HEK293 (cell line): Measurements from ENCODE around the gene PET100.

ENCODE experiments used
- GLI4 ChIP-seq: fragments of 450-650 bp; formaldehyde crosslinking; IDR thresholded peaks from 2 replicates; pipeline ENCODE4 v1.5.1; 2016; ENCODE audit warnings: missing biosample characterization, missing genetic modification characterization
- YY1 ChIP-seq: fragments of 450-650 bp; formaldehyde crosslinking; IDR thresholded peaks from 2 replicates; pipeline ENCODE4 v1.5.1; 2018; ENCODE audit warnings: missing biosample characterization, missing genetic modification characterization
- ZFP3 ChIP-seq: fragments of 450-650 bp; formaldehyde crosslinking; IDR thresholded peaks from 2 replicates; pipeline ENCODE4 v1.5.1; 2016; ENCODE audit warnings: low read depth, missing biosample characterization, missing genetic modification characterization
- ZNF175 ChIP-seq: fragments of 450-650 bp; formaldehyde crosslinking; IDR thresholded peaks from 2 replicates; pipeline ENCODE4 v1.5.1; 2016; ENCODE audit warnings: missing biosample characterization, missing genetic modification characterization
- ZNF274 ChIP-seq, 2 experiments: fragments of 200-500 bp in 1 of 2; fragments of 450-650 bp in 1 of 2; sonication (Bioruptor generic) in 1 of 2; formaldehyde crosslinking in 1 of 2; IDR thresholded peaks; 2 replicates each; pipeline versions ENCODE4 v1.5.1 to v1.6.1; 2014 to 2016; ENCODE audit warnings: borderline replicate concordance in 1 of 2, inconsistent platforms in 1 of 2, low read length in 1 of 2, missing biosample characterization in 1 of 2, missing genetic modification characterization in 1 of 2
- ZNF624 ChIP-seq: fragments of 450-650 bp; formaldehyde crosslinking; IDR thresholded peaks from 2 replicates; pipeline ENCODE4 v1.5.1; 2017; ENCODE audit warnings: missing biosample characterization, missing genetic modification characterization
- TF ChIP-seq, protein P1 (sequence below): fragments of 450-650 bp; formaldehyde crosslinking; IDR thresholded peaks from 2 replicates; pipeline ENCODE4 v1.5.1; 2016; ENCODE audit warnings: missing biosample characterization, missing genetic modification characterization
- TF ChIP-seq, protein P2 (sequence below): fragments of 450-650 bp; formaldehyde crosslinking; IDR thresholded peaks from 2 replicates; pipeline ENCODE4 v1.5.1; 2016; ENCODE audit warnings: missing biosample characterization, missing genetic modification characterization
- TF ChIP-seq, protein P3 (sequence below): fragments of 450-650 bp; formaldehyde crosslinking; optimal IDR thresholded peaks from 2 replicates; pipeline ENCODE3; 2016; ENCODE audit warnings: missing biosample characterization, mild to moderate bottlenecking, missing genetic modification characterization
- TF ChIP-seq, protein P4 (sequence below): fragments of 450-650 bp; formaldehyde crosslinking; IDR thresholded peaks from 2 replicates; pipeline ENCODE4 v1.5.1; 2016; ENCODE audit warnings: missing biosample characterization, missing genetic modification characterization

DNA sequence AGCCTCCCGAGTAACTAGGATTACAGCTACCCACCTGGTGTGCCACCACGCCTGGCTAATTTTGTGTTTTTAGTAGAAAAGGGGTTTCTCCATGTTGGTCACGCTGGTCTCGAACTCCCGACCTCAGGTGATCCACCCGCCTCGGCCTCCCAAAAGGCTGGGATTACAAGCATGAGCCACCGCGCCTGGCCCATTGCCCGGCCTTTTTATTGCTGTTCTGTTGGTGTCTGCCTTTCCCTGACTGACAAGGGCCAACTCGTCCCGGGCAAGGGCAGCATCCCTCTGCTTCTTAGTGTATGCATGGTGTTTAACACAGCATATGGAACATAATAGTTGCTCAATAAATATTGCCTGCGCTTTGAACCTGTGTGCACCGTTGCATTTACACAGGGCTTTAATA lies 33.1 kb downstream of the PET100 start:
- TF ChIP-seq, protein P1, sequence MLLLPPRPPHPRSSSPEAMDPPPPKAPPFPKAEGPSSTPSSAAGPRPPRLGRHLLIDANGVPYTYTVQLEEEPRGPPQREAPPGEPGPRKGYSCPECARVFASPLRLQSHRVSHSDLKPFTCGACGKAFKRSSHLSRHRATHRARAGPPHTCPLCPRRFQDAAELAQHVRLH (tag by site-specific recombination), result no peak
- TF ChIP-seq, protein P2, sequence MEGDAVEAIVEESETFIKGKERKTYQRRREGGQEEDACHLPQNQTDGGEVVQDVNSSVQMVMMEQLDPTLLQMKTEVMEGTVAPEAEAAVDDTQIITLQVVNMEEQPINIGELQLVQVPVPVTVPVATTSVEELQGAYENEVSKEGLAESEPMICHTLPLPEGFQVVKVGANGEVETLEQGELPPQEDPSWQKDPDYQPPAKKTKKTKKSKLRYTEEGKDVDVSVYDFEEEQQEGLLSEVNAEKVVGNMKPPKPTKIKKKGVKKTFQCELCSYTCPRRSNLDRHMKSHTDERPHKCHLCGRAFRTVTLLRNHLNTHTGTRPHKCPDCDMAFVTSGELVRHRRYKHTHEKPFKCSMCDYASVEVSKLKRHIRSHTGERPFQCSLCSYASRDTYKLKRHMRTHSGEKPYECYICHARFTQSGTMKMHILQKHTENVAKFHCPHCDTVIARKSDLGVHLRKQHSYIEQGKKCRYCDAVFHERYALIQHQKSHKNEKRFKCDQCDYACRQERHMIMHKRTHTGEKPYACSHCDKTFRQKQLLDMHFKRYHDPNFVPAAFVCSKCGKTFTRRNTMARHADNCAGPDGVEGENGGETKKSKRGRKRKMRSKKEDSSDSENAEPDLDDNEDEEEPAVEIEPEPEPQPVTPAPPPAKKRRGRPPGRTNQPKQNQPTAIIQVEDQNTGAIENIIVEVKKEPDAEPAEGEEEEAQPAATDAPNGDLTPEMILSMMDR (tag by site-specific recombination), result no peak
- TF ChIP-seq, protein P3, sequence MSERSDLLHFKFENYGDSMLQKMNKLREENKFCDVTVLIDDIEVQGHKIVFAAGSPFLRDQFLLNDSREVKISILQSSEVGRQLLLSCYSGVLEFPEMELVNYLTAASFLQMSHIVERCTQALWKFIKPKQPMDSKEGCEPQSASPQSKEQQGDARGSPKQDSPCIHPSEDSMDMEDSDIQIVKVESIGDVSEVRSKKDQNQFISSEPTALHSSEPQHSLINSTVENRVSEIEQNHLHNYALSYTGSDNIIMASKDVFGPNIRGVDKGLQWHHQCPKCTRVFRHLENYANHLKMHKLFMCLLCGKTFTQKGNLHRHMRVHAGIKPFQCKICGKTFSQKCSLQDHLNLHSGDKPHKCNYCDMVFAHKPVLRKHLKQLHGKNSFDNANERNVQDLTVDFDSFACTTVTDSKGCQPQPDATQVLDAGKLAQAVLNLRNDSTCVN (tag by site-specific recombination), result no peak
- TF ChIP-seq YY1 (tag by site-specific recombination), result no peak
- TF ChIP-seq ZFP3 (tag by site-specific recombination), result no peak
- TF ChIP-seq, protein P4, sequence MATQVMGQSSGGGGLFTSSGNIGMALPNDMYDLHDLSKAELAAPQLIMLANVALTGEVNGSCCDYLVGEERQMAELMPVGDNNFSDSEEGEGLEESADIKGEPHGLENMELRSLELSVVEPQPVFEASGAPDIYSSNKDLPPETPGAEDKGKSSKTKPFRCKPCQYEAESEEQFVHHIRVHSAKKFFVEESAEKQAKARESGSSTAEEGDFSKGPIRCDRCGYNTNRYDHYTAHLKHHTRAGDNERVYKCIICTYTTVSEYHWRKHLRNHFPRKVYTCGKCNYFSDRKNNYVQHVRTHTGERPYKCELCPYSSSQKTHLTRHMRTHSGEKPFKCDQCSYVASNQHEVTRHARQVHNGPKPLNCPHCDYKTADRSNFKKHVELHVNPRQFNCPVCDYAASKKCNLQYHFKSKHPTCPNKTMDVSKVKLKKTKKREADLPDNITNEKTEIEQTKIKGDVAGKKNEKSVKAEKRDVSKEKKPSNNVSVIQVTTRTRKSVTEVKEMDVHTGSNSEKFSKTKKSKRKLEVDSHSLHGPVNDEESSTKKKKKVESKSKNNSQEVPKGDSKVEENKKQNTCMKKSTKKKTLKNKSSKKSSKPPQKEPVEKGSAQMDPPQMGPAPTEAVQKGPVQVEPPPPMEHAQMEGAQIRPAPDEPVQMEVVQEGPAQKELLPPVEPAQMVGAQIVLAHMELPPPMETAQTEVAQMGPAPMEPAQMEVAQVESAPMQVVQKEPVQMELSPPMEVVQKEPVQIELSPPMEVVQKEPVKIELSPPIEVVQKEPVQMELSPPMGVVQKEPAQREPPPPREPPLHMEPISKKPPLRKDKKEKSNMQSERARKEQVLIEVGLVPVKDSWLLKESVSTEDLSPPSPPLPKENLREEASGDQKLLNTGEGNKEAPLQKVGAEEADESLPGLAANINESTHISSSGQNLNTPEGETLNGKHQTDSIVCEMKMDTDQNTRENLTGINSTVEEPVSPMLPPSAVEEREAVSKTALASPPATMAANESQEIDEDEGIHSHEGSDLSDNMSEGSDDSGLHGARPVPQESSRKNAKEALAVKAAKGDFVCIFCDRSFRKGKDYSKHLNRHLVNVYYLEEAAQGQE, result no peak
- TF ChIP-seq ZNF175 (tag by site-specific recombination), result no peak
- TF ChIP-seq ZNF624 (tag by site-specific recombination), result no peak
- TF ChIP-seq GLI4 (tag by site-specific recombination), result no peak
- no peak for TF ChIP-seq ZNF274 (IDR thresholded peaks at IDR 0.05; ENCODE audit: low read length)
- TF ChIP-seq ZNF274 (tag by site-specific recombination; IDR thresholded peaks at IDR 0.05; ENCODE audit: borderline replicate concordance), result no peak
